ENCODE measurements around the gene ANKRD11.
A peak's percentile ranks its signal among the peaks of the same experiment; 100 is the strongest.
"Not testable (repeated sequence)": the region's sequence is repeated elsewhere in the genome, so short reads cannot be mapped to it uniquely, and the experiment has no call there.

The ANKRD11 gene

GRCh38 chr16:89396156-89396555, 94.2 kb downstream of the ANKRD11 start:
- DNase-seq (ENCODE audit: low read depth) = no peak
- TF ChIP-seq, protein P1, sequence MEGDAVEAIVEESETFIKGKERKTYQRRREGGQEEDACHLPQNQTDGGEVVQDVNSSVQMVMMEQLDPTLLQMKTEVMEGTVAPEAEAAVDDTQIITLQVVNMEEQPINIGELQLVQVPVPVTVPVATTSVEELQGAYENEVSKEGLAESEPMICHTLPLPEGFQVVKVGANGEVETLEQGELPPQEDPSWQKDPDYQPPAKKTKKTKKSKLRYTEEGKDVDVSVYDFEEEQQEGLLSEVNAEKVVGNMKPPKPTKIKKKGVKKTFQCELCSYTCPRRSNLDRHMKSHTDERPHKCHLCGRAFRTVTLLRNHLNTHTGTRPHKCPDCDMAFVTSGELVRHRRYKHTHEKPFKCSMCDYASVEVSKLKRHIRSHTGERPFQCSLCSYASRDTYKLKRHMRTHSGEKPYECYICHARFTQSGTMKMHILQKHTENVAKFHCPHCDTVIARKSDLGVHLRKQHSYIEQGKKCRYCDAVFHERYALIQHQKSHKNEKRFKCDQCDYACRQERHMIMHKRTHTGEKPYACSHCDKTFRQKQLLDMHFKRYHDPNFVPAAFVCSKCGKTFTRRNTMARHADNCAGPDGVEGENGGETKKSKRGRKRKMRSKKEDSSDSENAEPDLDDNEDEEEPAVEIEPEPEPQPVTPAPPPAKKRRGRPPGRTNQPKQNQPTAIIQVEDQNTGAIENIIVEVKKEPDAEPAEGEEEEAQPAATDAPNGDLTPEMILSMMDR (IDR thresholded peaks at IDR 0.05; ENCODE audit: control insufficient read depth, insufficient read depth, low read depth, low read length, missing control alignments) = no peak
- H3K4me3 ChIP-seq (ENCODE audit: control insufficient read depth, low read depth, low read length) = no peak overlapping the region

DNA sequence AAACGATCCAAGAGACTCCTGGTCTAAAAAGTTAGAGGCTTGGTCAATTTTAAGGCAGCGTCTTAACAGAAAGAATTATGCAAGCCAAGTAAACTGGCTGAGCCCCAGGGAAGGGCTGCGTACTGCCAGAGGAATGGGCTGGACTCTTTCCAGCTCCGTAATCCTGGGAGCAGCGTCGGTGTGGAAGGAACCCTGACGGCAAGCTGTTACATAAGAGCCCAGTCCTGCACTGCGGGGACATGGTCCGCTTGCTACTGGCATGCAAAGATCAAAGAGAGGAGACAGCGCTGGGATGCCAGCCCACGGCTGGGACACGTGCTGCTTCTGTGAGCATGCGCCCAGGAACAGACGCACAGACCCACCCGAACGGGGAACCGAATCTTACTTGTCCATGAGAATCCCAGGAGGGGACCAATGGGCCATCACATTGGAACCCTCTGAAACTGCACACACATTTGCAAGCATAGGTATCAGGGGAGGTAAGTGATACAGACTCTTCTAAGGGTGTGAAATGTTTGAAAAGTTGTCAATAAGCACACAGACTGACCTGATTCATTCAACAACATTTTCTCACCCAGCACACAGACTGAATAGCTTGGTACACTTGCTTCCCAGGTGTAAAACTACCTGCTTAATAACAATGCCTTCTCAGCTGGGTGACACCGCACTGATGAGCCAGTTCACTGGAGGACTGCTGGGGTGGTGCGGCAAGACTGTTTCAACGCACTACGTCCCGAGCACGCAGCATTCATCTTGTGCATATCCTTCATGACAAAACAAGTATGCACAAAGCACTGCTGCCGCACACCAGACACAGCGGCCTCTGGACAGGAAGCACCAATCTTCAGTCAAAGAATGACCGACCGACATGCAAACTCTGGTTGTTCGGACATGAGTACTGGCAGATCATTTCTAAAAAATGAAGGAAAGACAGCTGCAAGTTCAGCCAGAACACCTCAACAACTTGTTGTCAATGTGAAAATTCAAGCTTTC, 94.9 kb downstream of the ANKRD11 start:
- H3K4me3 ChIP-seq (ENCODE audit: control insufficient read depth, low read depth, low read length) = no peak overlapping the region
- peak; percentile 95 for DNase-seq (ENCODE audit: low read depth)
- TF ChIP-seq, protein P1 (IDR thresholded peaks at IDR 0.05; ENCODE audit: control insufficient read depth, insufficient read depth, low read depth, low read length, missing control alignments) = no peak

DNA sequence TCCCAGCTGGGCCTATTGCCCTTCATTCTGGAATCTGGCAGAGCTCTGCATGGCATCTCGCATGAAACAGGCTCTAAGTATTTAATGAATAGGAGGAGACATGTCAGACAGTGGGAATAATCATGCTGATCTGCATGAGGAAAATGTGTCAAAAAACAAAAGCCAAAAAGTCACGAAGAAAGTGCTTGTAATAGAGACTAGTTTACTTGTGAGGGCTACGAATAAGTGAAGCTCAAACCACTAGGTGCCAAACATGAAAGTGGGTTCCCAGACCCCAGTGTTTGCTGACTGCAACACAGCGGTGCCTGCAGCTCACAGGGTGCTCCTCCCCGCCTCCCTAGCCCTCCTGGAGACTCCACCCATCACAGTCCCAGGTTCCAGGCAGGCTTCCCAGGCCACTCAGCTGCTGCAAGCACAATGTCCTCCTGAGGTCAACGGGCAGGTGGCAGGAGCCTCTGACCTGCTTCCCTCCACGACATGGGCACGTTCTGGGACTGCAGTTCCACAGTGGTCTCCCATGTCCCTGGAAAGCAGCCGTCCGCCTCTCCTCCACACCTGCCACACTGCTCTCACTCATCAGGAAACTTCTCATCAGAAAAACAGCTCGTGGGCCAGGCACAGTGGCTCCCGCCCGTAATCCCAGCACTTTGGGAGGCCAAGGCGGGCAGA, 96.5 kb downstream of the ANKRD11 start:
- no peak for DNase-seq (ENCODE audit: low read depth)
- H3K4me3 ChIP-seq (ENCODE audit: control insufficient read depth, low read depth, low read length) = no peak overlapping the region
- TF ChIP-seq, protein P1 (IDR thresholded peaks at IDR 0.05; ENCODE audit: control insufficient read depth, insufficient read depth, low read depth, low read length, missing control alignments) = no peak

DNA sequence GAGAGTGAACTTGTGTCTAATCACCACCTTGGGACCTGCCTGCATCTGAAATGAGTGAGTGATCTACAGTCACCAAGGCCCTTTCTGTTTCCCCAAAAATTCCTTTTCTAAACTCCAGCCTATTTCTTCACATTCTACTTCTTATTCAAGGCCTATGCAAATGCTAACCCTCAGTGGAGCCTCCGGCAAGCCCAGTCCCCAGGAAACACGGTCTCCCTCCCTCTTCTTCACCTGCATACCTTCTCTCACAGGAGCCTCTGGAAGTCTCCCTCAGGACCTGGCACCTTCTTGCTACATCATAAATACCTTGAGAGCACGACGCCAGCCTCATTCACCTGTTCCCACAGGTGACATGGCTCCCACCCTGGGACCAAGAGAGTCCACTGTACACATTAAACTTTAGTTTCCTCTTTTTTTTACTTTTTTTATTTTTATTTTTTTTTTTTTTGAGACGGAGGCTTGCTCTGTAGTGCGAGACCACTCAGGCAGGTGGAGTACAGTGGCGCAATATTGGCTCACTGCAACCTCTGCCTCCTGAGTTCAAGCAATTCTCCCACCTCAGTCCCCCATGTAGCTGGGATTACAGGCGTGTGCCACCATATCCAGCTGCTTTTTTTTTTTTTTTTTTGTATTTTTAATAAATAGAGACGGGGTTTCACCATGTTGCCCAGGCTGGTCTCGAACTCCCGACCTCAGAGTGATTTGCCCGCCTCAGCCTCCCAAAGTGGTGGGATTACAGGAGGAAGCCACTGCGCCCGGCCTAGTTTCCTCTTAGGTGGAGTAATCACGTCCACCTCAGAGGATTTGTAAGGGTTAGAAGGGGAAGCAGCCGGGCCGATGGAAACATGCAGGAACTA, 97.3 kb downstream of the ANKRD11 start:
- no peak for DNase-seq (ENCODE audit: low read depth)
- no peak overlapping the region for H3K4me3 ChIP-seq (ENCODE audit: control insufficient read depth, low read depth, low read length)
- TF ChIP-seq, protein P1 (IDR thresholded peaks at IDR 0.05; ENCODE audit: control insufficient read depth, insufficient read depth, low read depth, low read length, missing control alignments) = no peak

DNA sequence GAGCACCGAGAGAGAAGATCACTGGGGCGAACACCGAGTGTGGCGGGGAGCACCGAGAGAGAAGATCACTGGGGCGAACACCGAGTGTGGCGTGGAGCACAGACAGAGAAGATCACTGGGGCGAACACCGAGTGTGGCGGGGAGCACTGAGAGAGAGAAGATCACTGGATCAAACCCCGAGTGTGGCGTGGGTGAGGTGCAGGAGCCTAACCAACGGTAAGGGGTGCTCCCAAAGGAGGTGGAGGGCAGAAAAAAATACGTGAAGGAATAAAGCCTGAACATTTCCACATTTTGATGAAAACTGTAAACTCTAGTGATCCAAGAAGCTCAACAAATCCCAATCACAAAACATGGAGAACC, 100.2 kb downstream of the ANKRD11 start:
- DNase-seq (ENCODE audit: low read depth); H3K4me3 ChIP-seq (ENCODE audit: control insufficient read depth, low read depth, low read length): not testable (repeated sequence)

GRCh38 chr16:89389504-89390223, 100.7 kb downstream of the ANKRD11 start:
- H3K4me3 ChIP-seq (ENCODE audit: control insufficient read depth, low read depth, low read length); DNase-seq (ENCODE audit: low read depth): not testable (repeated sequence)

DNA sequence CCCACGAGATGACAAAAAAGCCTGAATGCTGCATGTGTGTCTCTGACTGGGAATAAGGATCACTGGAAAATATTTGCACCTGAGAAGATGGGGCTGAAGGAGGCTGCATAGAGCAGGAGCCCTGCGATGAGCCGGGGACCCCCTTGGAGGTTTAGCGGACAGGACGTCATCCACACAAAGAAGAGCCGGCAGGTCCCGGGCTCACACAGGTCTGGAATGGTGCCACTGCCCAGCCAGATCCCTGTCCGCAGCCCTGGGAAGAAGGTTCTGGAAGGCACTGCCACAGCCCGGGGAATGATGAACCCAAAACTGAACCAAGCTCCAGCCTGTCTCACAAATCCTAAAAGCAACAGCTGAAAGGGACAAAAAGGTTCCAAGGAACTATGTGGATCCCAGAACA, 101.8 kb downstream of the ANKRD11 start:
- TF ChIP-seq, protein P1 (IDR thresholded peaks at IDR 0.05; ENCODE audit: control insufficient read depth, insufficient read depth, low read depth, low read length, missing control alignments) = no peak
- no peak overlapping the region for H3K4me3 ChIP-seq (ENCODE audit: control insufficient read depth, low read depth, low read length)
- no peak for DNase-seq (ENCODE audit: low read depth)

Measured in AG09309 (cell line).